Measurements from ENCODE around the gene NRL.

NRL gene

DNA sequence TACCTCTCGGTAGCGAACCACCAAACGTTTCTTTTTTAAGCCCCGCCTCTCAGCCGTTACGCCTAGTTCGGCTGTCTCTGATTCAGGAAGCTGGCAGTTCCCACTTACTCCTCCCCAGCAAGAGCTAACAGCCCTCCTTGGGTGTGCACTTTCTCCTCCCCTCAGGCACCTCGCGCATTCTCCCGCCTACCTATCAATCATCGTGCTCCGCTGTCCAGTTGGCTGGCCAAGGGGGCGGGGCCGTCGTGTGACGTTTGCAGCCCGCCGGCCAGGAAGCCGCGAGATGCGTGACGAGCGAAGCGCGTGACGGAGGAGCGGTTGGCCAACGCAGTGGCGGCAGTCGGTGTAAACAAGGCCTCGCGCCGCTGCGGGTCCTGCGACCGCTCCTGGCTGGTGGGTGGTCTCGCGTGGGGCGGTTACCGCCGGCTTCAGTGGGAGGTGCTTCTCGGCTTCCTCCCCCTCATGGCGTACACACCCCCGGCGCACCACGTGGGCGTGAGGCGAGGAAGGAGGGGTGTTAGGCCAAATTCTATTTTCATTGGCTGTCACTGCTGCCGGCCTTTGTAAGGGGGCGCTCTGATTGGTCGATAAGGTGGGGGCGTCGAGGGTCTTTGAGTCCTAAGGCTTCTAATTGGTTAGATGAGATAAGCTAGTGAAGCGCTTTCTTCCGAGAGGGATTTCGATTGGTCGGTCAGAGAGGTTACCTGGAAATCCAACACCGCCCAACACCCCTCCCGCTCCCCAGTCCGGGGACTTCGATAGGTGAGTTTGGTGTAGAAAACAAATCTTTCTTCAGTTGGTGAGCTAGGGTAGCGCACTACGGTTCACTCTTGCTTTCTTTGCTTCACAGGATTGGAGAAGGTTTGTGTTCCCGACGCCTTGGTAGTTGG is at the start of gene NRL, which contains the start of gene DCAF11:
Gene NRL, minus strand, starts transcription at position 418 of the 890 bp plus-strand sequence. CDS start 32,101 bp downstream, outside the sequence.
Gene DCAF11, plus strand, starts transcription at position 246 of the 890 bp plus-strand sequence. CDS start 818 bp downstream, outside the sequence.
- peak; percentile 100 for DNase-seq

GRCh38 chr14:24162093-24162492 is 47.3 kb upstream of the NRL start:
- peak; percentile 23 for DNase-seq

- DNase-seq = peak; percentile 95
Measured at GRCh38 chr14:24160850-24161804, 46.4 kb upstream of the NRL start, which contains the start of gene IRF9. Gene IRF9 (plus strand): TSS chr14:24161265. CDS start chr14:24162145, 880 bp downstream.

- DNase-seq = no peak
Measured at GRCh38 chr14:24160499-24160849, 45.7 kb upstream of the NRL start.

DNA sequence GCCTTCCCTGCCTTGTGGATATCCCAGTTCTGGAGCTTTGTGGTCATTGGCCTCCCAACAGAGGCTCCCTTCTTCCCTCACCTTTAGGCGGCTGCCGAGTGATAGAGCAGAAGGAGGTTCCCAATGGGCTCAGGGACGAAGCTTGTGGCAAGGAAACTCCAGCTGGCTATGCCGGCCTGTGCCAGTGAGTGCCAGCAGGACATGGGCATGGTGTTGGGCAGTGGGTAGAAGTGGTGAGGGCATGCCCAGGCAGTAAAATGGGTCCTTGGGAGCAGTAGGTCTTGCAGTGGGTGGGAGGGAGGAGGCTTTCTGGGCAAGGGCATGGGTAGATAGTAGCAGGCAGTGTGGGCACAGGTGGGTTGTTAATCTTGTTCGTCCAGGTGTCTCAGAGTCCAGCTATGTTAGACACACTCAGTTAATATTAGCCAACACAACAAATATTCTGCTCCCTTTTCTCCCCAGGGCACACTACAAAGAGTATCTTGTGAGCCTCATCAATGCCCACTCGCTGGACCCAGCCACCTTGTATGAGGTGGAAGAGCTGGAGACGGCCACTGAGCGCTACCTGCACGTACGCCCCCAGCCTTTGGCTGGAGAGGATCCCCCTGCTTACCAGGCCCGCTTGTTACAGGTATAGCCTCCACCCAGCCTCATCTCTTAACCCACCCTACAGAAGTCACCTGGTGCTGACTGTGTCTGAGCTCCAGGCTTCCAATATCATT is 45.2 kb upstream of the NRL start:
- no peak for DNase-seq

- no peak for DNase-seq
Measured at GRCh38 chr14:24157331-24157730, 42.6 kb upstream of the NRL start.

- no peak for DNase-seq
Measured at GRCh38 chr14:24156840-24157239, 42.1 kb upstream of the NRL start.

DNA sequence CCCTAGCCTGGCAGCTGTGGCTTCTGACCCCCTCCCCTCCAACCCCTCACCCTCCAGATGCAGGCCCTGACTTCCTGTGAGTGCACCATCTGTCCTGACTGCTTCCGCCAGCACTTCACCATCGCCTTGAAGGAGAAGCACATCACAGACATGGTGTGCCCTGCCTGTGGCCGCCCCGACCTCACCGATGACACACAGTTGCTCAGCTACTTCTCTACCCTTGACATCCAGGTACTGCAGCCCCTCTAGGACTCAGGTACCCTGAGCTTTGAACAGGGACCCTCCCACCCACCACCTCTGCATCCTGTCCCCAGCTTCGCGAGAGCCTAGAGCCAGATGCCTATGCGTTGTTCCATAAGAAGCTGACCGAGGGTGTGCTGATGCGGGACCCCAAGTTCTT is 40.4 kb upstream of the NRL start:
- no peak for DNase-seq

DNA sequence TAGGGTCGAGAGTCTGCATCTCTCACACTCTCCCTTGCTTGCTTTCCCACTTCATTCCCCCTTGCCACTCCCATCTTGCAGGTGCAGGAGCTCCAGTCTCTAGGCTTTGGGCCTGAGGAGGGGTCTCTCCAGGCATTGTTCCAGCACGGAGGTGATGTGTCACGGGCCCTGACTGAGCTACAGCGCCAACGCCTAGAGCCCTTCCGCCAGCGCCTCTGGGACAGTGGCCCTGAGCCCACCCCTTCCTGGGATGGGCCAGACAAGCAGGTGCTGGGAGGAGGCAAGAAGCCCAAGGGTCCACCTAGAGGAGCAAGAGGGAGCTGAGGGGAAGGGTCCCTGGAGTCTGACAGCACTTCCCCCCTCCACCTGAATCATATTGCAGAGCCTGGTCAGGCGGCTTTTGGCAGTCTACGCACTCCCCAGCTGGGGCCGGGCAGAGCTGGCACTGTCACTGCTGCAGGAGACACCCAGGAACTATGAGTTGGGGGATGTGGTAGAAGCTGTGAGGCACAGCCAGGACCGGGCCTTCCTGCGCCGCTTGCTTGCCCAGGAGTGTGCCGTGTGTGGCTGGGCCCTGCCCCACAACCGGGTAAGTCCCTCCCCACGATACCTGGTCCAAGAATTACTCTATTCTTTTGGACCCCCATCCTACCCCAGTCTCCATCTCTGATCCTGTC is 36.8 kb upstream of the NRL start:
- no peak for DNase-seq

- no peak for DNase-seq
Measured at GRCh38 chr14:24150993-24151392, 36.2 kb upstream of the NRL start.

DNA sequence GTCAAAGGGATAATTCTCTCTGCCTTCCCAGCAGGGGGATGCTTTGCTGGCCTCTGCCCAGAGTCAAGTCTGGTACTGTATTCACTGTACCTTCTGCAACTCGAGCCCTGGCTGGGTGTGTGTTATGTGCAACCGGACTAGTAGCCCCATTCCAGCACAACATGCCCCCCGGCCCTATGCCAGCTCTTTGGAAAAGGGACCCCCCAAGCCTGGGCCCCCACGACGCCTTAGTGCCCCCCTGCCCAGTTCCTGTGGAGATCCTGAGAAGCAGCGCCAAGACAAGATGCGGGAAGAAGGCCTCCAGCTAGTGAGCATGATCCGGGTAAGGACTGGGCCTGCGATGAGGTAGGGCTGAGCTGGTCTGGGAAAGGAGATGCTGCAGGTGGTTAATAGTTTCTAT is 35.8 kb upstream of the NRL start:
- no peak for DNase-seq

GRCh38 chr14:24150061-24150460 is 35.3 kb upstream of the NRL start:
- no peak for DNase-seq

DNA sequence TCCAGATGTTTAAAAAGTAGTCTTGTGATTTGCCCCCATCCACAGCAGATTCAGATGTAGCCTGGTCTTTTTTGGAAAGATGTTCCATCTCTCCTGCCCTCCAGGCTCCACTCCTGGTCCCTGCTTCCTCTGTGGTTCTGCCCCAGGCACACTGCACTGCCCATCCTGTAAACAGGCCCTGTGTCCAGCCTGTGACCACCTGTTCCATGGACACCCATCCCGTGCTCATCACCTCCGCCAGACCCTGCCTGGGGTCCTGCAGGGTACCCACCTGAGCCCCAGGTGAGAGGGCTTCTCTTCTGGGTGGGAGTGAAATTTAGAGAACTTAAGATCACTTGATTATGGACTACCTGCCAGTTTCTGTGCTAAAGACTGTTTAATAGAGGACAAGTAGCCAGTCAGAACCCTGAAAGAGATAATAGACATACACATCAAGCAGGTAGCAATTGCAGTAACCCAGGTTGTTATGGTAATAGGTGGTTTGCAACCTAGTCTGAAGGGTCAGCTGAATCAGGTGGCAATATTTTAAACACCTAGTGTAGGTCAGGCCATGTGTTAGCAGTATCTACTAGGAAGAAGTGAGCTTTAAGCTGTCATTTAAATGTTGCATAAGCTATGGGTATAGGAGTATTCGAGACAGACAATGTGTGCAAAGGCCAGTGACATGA is 34.7 kb upstream of the NRL start:
- DNase-seq = no peak

- DNase-seq = no peak
Measured at GRCh38 chr14:24147761-24148428, 33.1 kb upstream of the NRL start.

- peak; percentile 99 for DNase-seq
Measured at GRCh38 chr14:24146978-24147760, 32.4 kb upstream of the NRL start, which contains the start of gene RNF31. Gene RNF31 (plus strand): TSS chr14:24147498. CDS start chr14:24147699, 201 bp downstream.

DNA sequence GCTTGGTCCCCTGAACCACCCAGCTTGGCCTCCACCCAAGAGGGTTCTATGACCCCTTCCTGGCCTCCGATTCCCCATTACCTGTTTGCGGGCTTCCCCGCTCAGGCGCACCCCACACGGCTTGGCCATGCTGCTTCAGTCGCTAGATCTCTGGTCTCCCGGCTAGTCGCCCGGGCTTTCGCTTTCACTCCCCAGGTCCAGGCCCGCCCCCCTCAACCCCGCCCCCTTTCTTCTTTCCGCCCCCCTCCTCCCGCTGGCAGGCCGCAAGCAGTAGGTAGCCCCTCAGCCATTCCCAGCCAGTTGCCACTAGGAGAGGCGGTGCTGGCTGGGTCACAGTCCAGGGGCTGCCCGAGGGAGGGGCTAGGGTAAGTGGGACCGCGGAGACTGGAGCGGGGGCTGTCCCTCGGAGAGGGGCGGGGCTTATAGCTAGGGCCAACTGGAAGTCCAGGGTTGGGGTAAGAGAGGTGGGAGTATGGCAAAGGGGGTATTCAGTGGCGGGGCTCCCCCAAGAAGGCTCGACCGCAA is 31.8 kb upstream of the NRL start, which contains the start of gene PSME2:
Gene PSME2, minus strand, starts transcription at position 158 of the 525 bp plus-strand sequence. Its CDS starts 29 bp downstream, at position 129.
- DNase-seq = peak; percentile 98

DNA sequence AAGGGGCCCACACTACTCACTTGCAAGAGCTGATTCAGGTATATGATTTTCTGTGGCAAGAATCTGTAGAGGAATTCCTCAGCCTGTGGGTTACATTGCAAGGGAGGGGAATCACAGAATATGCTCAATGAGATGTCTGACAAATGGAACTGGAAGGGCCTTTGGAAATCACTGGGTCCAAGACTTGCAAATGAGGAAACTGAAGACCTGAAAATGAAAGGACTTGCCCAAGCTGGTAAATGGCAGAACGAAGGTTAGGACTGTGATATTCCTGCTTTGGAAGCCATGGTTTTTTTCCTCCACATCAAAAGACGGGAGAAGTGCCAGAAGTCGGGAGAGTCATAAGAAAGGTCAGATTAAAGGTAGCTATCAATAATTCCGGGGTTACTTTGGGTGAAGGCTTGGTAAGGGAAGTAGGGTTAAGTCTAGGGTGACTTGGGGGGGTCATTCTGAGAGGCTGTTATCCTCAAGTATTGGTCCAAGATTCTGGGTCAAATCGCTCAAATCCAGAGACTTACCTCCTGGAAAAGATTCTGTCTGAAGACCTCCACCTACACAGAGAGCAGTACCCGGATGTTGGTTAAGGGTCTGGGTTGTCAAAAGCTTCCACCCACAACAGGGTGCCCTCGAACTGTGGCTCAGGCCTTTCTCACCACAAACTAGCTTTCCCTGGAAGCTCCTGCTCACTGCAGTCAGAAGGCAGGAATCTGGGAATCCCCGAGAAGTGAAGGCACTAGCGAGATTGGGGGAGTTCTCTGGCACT is 31.1 kb upstream of the NRL start:
- DNase-seq = peak; percentile 87

DNA sequence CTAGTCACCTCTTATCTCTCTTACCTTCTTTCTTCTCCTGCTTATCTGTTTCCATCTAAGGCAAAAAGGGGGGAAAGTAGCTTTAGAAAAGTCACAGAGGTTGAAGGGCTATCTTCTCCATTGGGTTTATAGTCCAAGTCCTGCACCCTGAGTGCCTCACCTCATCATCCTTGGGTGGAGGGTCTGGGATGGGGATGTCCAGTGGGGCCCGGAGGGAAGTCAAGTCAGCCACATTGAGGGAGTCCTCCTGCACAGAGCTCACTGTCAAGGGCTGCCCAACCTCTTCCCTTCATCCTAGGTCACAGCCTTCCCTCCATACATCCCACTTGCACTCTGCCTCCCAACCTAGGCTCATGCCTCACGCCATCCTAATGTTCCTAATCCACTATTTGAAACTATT is 30.5 kb upstream of the NRL start:
- DNase-seq = no peak

DNA sequence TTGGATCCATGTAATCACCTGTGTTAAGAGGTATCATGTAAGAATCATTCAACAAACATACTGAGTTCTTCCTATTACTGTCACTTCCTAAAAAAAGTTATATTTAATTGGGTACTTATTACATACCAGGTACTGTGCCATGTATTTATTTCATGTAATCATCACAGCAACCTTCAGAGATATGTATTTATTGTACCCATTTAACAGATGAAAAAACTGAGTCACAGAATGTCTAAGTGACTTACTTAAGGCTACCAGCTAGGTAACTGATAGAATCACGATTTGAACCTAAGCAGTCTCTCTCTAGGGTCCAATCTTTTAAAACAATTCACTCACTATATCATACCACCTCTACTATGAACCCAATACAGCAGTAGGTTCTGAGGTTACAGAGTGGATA is 29.7 kb upstream of the NRL start:
- DNase-seq = no peak
